HG02798 (cell line): Measurements from ENCODE around the gene NFAM1.
A peak's percentile ranks its signal among the peaks of the same experiment; 100 is the strongest.

ENCODE experiments used
- ATAC-seq: cut with Tn5 transposase; IDR thresholded peaks from one replicate; pipeline ENCODE4 v1.9.1; 2021; ENCODE audit warnings: mild to moderate bottlenecking; ENCODE audit not compliant: unreplicated experiment, poor library complexity

Gene NFAM1

DNA sequence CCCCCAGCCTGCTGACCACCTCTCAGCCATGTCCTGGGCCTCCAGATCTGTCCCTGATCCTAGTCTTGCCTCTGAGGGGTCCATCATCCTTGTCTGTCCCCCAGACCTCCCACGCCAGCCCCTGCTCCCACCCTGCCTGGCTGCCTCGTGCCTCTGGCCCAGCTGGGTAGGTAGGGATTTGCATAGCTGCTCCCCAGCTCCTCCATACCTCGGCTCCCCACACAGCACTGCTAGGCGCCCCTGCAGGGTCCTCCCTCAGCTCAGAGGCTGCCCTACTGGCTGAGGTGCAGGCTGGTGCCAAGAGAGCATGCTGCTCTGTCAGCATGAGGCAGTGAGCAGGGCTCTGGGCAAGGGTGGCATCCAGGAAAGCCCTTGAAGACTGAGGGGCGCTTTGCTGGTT, 47.7 kb downstream of the NFAM1 start:
- ATAC-seq = no peak

- no peak for ATAC-seq
These were observed 48.3 kb downstream of the NFAM1 start for GRCh38 chr22:42383851-42384417.

- ATAC-seq = no peak
These were observed 48.9 kb downstream of the NFAM1 start for GRCh38 chr22:42383287-42383686.

DNA sequence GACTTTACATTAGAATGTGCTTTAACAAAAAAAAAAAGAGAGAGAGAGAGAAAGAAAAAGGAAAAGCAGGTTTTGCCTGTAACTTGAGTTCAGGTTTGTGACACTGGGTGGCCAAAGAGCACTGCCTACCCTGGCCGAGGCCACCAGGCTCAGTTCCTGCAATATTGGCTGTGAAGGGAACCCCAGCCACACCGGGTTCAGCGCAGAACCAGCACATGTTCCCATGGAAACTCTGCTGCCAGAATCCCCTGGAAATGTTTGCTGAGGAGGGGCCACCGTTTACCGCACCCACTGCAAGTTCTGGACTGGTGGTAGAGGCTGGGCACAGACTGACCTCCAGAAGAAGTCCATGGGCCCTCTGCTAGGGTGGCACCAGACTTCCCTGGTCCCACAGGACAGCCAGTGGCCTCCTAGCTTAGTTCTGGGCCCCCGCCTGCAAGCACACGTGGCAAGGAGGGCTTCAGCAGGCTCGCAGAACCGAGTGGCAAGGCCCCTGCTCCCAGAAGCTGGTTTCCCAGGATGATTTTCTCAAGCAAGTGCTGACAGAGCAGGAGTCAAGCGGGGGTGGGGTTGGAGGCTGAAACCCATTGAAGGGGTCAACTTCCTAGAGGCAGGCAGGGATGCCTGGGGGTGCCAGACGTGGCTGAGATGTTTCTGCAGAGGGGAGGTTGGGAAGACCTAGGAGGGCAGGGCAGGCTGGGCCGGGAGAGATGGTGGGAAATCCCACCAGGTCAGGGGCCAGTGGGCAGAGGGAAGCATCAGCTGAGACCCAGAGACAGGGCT, 51.2 kb downstream of the NFAM1 start:
- no peak for ATAC-seq

- ATAC-seq = no peak
These were observed 52.2 kb downstream of the NFAM1 start for GRCh38 chr22:42379966-42380537.

DNA sequence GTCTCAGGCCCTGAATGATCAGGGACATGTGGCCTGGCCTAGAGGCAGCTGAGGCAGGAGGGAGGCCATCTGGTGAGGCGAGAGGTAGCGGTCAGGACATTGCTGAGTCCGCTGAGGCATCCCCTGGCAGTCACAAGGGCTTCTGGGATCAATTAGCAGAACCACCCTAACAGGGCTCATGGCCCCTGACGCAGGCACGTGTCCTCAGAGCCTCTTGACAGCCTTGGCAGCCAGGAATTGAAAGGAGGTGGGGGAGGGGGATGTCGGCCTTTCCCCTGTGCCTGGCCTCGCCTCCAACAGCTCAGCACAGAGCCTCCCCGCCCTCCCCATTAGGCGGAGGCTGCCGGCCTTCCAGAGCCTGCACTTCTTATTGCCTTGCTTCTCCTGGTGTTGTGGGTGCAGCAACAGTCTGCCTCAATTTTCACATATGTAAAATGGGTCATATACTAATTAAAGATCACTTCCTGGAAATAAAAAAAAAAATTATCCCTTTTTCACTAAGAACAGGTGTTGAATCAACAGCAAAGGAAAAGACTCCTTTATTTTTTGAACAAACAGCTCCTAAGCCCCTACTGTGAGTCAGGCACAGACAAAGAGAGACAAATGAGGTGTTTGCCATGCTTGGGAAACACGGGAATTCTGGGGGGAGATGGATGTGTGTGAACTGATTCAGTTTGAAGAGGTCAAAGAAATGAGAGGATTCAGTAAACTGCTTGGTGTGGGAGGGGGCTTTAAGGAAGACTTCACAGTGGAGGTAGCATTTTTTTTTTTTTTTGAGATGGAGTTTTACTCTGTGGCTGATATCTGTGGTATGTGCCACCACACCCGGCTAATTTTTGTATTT, 55.3 kb downstream of the NFAM1 start:
- ATAC-seq = no peak

DNA sequence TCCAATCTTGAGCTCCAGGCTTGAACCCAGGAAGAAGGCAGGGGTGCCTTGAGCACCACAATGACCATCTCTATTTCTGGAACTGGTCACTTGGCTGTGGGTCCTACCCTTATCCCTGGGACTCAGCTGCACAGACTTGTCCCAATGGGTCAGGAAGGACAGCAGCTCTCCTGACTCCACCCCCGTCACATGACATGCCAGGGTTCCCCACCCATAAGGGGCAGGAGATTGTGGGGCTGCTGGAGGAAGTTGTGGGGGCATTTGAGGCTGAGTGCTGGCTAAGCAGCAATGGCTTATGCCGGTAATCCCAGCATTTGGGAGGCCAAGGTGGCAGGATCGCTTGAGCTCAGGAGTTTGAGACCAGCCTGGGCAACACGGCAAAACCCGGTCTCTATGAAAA, 56.2 kb downstream of the NFAM1 start:
- no peak for ATAC-seq

DNA sequence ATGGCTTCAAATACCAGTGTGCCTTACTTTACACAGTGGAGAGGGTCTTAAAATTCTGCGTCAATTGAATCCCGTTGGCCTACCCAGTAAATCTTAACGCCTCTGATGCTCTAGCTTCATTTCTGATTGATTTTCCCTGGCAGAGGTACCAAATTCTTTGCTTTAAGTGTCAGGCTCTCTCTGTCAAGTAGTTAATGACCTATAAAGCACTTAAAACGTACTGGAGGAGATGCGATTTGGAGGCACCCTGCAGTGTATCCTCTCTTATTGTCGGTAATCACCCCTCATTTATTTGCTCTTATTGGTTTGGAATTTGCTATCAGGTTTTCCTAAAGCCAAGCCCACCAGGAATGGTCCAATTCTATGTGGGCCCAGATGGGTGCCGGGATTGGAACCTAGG, 59.2 kb downstream of the NFAM1 start:
- ATAC-seq = no peak

GRCh38 chr22:42371501-42371900, 60.7 kb downstream of the NFAM1 start:
- no peak for ATAC-seq

GRCh38 chr22:42371099-42371498, 61.1 kb downstream of the NFAM1 start:
- no peak for ATAC-seq

DNA sequence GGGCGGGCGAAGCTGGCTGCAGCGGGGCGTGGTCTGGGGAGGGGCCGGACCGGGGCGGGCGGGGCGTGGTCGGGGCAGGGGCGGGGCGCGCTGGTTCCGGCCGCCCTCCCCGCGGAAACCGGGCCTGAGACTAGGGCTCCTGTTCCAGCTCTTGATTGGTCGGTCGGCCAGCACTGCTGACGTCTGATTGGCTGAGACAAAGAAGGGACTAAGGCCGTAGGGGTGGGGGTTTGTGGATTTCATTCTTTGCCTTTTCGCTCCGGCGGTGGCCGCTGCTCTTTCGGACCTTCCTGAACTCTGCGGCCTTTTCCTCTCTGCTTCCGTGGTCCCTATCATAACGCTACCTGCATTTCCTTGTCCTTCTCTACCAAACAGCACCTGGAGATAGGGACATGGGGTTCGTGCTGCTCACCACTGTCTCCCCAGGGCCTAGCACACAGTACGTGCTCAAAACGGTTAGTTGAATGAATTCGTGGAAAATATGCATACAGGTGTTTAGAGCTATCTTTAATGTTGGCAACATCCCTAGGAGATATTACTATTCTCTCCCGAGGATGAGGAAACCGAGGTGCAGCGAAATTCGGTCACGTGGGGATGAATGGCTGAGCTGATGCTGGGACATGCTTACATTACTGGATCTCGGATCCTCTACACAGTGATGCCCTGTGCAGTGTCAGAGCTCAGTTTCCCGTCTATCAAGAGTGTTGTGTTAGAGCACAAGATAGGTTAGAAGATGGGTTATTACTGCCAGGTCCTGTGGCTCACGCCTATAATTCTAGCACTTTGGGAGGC, 62.8 kb downstream of the NFAM1 start:
- peak; percentile 98 for ATAC-seq

GRCh38 chr22:42368379-42369249, 63.6 kb downstream of the NFAM1 start:
- ATAC-seq = peak; percentile 24

- no peak for ATAC-seq
These were observed 64.2 kb downstream of the NFAM1 start for GRCh38 chr22:42367980-42368378.

- ATAC-seq = no peak
These were observed 65.2 kb downstream of the NFAM1 start for GRCh38 chr22:42366806-42367581.

- no peak for ATAC-seq
These were observed 66.1 kb downstream of the NFAM1 start for GRCh38 chr22:42365942-42366695.

DNA sequence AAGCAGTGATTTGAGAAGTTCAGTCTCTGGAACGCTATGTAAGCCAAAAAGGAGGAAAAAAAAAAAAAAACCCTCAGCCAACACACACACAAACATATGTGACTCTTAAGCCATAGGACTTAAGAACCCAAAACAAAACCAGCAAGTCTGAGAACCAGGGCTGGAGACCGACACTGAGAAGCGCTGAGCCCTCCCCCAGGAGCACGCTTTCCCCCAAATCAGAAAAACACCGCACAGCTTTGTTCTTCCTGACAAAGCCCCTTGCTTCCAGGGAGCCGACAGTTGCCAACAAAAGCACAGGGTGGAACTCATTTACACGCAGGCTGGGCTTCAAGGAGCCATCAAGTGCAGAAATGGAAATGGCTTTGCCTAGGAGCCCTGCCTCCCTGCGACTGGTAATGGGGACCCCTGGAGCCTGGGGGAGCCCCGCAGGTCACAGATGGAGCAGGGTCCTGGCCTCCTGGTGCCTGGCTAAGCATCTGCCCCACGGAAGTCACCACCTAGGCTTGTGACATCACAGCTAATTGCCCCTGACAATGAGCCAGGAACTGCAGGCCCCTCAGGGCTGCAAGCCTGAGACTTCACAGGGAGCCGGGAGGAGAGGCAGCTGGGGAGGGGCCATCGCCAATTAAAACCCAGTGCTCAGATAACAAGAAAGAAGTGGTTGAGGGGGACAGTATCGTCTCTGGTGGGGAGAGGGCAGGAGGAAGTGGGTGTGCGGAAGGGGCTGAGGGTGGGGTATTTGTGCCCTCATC, 66.9 kb downstream of the NFAM1 start:
- ATAC-seq = no peak

DNA sequence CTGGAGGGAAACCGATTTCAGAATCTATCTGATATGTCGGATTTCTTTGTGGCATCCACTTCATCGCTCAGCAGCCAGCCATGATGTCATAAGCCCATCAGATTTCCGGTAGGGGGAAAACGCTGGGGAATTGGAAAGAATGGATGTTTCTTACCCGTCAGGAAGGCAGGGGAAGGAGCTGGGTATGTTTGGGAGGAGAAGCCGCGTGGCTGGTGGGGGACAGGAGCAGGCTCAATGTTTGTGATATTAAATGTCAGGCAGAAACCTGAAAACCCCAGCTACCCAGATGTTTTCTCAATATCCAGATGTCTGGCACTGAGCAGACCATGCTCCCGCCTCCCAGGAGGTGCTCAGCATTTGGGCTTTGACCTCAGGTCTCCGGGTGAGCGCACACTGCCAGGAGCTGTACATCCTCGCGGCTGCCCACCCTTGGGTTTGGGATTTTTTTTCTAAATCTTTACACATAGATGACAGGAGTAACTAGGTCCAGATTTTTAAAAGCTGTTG, 67.5 kb downstream of the NFAM1 start:
- ATAC-seq = no peak
